GM12874 (cell line): ENCODE data around the gene CAMK1D.

ENCODE experiments used
- CTCF ChIP-seq: IDR thresholded peaks from 2 replicates; pipeline ENCODE4 v1.5.1; 2011; ENCODE audit warnings: low read depth, mild to moderate bottlenecking, control low read depth, low read length, moderate library complexity; ENCODE audit not compliant: insufficient read depth

The CAMK1D gene

GRCh38 chr10:12828736-12829135, 479.4 kb downstream of the CAMK1D start:
- TF ChIP-seq CTCF = no peak

GRCh38 chr10:12829831-12830390, 480.6 kb downstream of the CAMK1D start:
- TF ChIP-seq CTCF = no peak

- TF ChIP-seq CTCF = no peak
Measured at GRCh38 chr10:12832096-12832495, 482.7 kb downstream of the CAMK1D start.

GRCh38 chr10:12833451-12833850, 484.1 kb downstream of the CAMK1D start:
- no peak for TF ChIP-seq CTCF

GRCh38 chr10:12834116-12834665, 484.8 kb downstream of the CAMK1D start:
- no peak for TF ChIP-seq CTCF

- TF ChIP-seq CTCF = no peak
Measured at GRCh38 chr10:12834721-12835120, 485.4 kb downstream of the CAMK1D start.

GRCh38 chr10:12835709-12836108, 486.4 kb downstream of the CAMK1D start:
- TF ChIP-seq CTCF = no peak
